HEK293 (cell line): ENCODE data around the gene TRUB1.

ENCODE experiments used
- CTCF ChIA-PET: fragments of 350-600 bp; formaldehyde crosslinking; extraction: SDS; loops from one replicate; lab custom pipeline; 2021; ENCODE audit warnings: antibody characterized with exemption; lab: Yijun Ruan, JAX
- POLR2A ChIA-PET: fragments of 300-600 bp; formaldehyde crosslinking; extraction: SDS; loops from one replicate; lab custom pipeline; 2020; ENCODE audit warnings: antibody characterized with exemption, inconsistent platforms; lab: Yijun Ruan, JAX
- H3K27ac ChIP-seq: fragments of 200-500 bp; sonication (Bioruptor generic); 2 replicates; pipeline ENCODE4 v1.5.1; 2014; ENCODE audit warnings: low read depth, low read length, control low read depth, inconsistent platforms; ENCODE audit errors: extremely low read depth
- H3K36me3 ChIP-seq, 2 experiments: fragments of 200-500 bp in 1 of 2; sonication (Bioruptor generic) in 1 of 2; 1 replicate in 1 of 2; 2 replicates in 1 of 2; pipeline ENCODE4 v1.5.1; 2014 to 2017; ENCODE audit warnings: inconsistent platforms in 2 of 2, low read length in 2 of 2; ENCODE audit not compliant: control insufficient read depth in 2 of 2, insufficient read depth in 1 of 2
- H3K4me1 ChIP-seq: fragments of 200-500 bp; sonication (Bioruptor generic); 2 replicates; pipeline ENCODE4 v1.5.1; 2014; ENCODE audit warnings: mild to moderate bottlenecking, low read length, inconsistent platforms; ENCODE audit not compliant: control insufficient read depth, insufficient read depth
- H3K4me3 ChIP-seq: 2 replicates; pipeline ENCODE4 v1.5.1; 2011; ENCODE audit warnings: low read depth, mild to moderate bottlenecking, control low read depth, low read length, moderate library complexity
- H3K9me3 ChIP-seq: fragments of 200-500 bp; sonication (Bioruptor generic); 2 replicates; pipeline ENCODE4 v1.5.1; 2014; ENCODE audit warnings: low read depth, low read length, inconsistent platforms; ENCODE audit not compliant: control insufficient read depth, insufficient read depth
- GLI4 ChIP-seq: fragments of 450-650 bp; formaldehyde crosslinking; IDR thresholded peaks from 2 replicates; pipeline ENCODE4 v1.5.1; 2016; ENCODE audit warnings: missing biosample characterization, missing genetic modification characterization
- IKZF3 ChIP-seq: fragments of 450-650 bp; IDR thresholded peaks from 2 replicates; pipeline ENCODE4 v1.5.0; 2018; ENCODE audit warnings: missing biosample characterization, mild to moderate bottlenecking, missing genetic modification characterization, moderate library complexity
- KLF1 ChIP-seq: fragments of 450-650 bp; formaldehyde crosslinking; IDR thresholded peaks from 2 replicates; pipeline ENCODE4 v1.5.1; 2016; ENCODE audit warnings: missing biosample characterization, missing genetic modification characterization
- MZF1 ChIP-seq: fragments of 450-650 bp; formaldehyde crosslinking; IDR thresholded peaks from 2 replicates; pipeline ENCODE4 v1.5.1; 2017; ENCODE audit warnings: missing biosample characterization, missing genetic modification characterization, borderline replicate concordance
- SCRT2 ChIP-seq: fragments of 450-650 bp; formaldehyde crosslinking; IDR thresholded peaks from 2 replicates; pipeline ENCODE4 v1.5.1; 2016; ENCODE audit warnings: missing biosample characterization, missing genetic modification characterization
- SETDB1 ChIP-seq: IDR thresholded peaks from one replicate; pipeline ENCODE4 v1.6.1; 2017; ENCODE audit warnings: mild to moderate bottlenecking, low read length, moderate library complexity, mixed read lengths; ENCODE audit not compliant: insufficient read length
- SP7 ChIP-seq: fragments of 450-650 bp; formaldehyde crosslinking; IDR thresholded peaks from 2 replicates; pipeline ENCODE4 v1.5.1; 2016; ENCODE audit warnings: missing biosample characterization, missing genetic modification characterization
- WT1 ChIP-seq: fragments of 450-650 bp; formaldehyde crosslinking; IDR thresholded peaks from 2 replicates; pipeline ENCODE4 v1.5.1; 2016; ENCODE audit warnings: missing biosample characterization, missing genetic modification characterization
- ZFP3 ChIP-seq: fragments of 450-650 bp; formaldehyde crosslinking; IDR thresholded peaks from 2 replicates; pipeline ENCODE4 v1.5.1; 2016; ENCODE audit warnings: low read depth, missing biosample characterization, missing genetic modification characterization
- ZNF121 ChIP-seq: fragments of 450-650 bp; formaldehyde crosslinking; IDR thresholded peaks from 2 replicates; pipeline ENCODE4 v1.5.1; 2016; ENCODE audit warnings: missing biosample characterization, missing genetic modification characterization
- ZNF155 ChIP-seq: fragments of 450-650 bp; formaldehyde crosslinking; IDR thresholded peaks from 2 replicates; pipeline ENCODE4 v1.5.1; 2016; ENCODE audit warnings: missing biosample characterization, missing genetic modification characterization
- ZNF16 ChIP-seq: fragments of 450-650 bp; formaldehyde crosslinking; IDR thresholded peaks from 2 replicates; pipeline ENCODE4 v1.5.1; 2016; ENCODE audit warnings: low read depth, missing biosample characterization, missing genetic modification characterization
- ZNF24 ChIP-seq: fragments of 450-650 bp; formaldehyde crosslinking; IDR thresholded peaks from 2 replicates; pipeline ENCODE4 v1.5.1; 2016; ENCODE audit warnings: missing biosample characterization, missing genetic modification characterization
- ZNF366 ChIP-seq: fragments of 450-650 bp; formaldehyde crosslinking; conservative IDR thresholded peaks from 2 replicates; pipeline ENCODE4 v1.5.1; 2016; ENCODE audit warnings: missing biosample characterization, missing genetic modification characterization
- ZNF404 ChIP-seq: fragments of 450-650 bp; formaldehyde crosslinking; IDR thresholded peaks from 2 replicates; pipeline ENCODE4 v1.5.1; 2017; ENCODE audit warnings: missing biosample characterization, missing genetic modification characterization
- ZNF426 ChIP-seq: fragments of 450-650 bp; formaldehyde crosslinking; IDR thresholded peaks from 2 replicates; pipeline ENCODE4 v1.5.1; 2017; ENCODE audit warnings: missing biosample characterization, missing genetic modification characterization, mild to moderate bottlenecking, inconsistent platforms, moderate library complexity
- ZNF561 ChIP-seq: fragments of 450-650 bp; IDR thresholded peaks from 2 replicates; pipeline ENCODE4 v1.5.1; 2018; ENCODE audit warnings: missing biosample characterization, missing genetic modification characterization, borderline replicate concordance
- ZNF623 ChIP-seq: fragments of 450-650 bp; formaldehyde crosslinking; IDR thresholded peaks from 2 replicates; pipeline ENCODE4 v1.5.1; 2016; ENCODE audit warnings: missing biosample characterization, missing genetic modification characterization
- ZNF658 ChIP-seq: fragments of 450-650 bp; formaldehyde crosslinking; IDR thresholded peaks from 2 replicates; pipeline ENCODE4; 2016; ENCODE audit warnings: missing biosample characterization, missing genetic modification characterization
- ZNF792 ChIP-seq: fragments of 450-650 bp; formaldehyde crosslinking; IDR thresholded peaks from 2 replicates; pipeline ENCODE4 v1.5.1; 2016; ENCODE audit warnings: missing biosample characterization, missing genetic modification characterization
- TF ChIP-seq, protein P1 (sequence below): fragments of 450-650 bp; formaldehyde crosslinking; IDR thresholded peaks from 2 replicates; pipeline ENCODE4 v1.5.1; 2016; ENCODE audit warnings: missing biosample characterization, missing genetic modification characterization
- TF ChIP-seq, protein P2 (sequence below): sonication (generic); formaldehyde crosslinking; IDR thresholded peaks from 2 replicates; pipeline ENCODE4 v1.8.1; 2022; ENCODE audit warnings: mild to moderate bottlenecking, moderate library complexity, missing genetic modification reagents
- TF ChIP-seq, protein P3 (sequence below): fragments of 450-650 bp; formaldehyde crosslinking; IDR thresholded peaks from 2 replicates; pipeline ENCODE4 v1.5.1; 2016; ENCODE audit warnings: missing biosample characterization, missing genetic modification characterization
- TF ChIP-seq, protein P4 (sequence below): fragments of 450-650 bp; formaldehyde crosslinking; IDR thresholded peaks from 2 replicates; pipeline ENCODE4 v1.5.1; 2017; ENCODE audit warnings: missing biosample characterization, missing genetic modification characterization

The TRUB1 gene

DNA sequence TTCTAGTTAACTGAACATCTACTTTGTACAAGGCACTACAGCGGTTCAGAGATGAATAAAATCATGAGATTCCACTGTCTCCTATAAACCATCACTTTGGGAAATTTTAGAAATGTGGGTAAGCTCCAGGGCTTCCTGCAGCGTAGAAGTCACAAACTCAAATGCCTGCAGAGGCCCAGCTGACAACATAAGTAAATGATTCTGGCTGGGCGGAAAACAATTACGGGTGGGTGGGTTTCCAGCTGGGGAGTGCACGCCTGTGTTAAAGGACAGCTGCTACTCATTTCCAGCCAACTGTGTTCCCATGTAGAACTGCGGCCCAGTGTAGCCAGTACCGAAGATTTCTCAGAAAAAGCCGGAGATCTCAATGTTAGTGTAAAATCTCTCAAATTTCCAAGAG is 85.7 kb downstream of the TRUB1 start:
- Histone ChIP-seq H3K4me1 (no peaks in the 10 kb centered on the region), H3K36me3 (no peaks in the 10 kb centered on the region), H3K4me3 (no peak overlapping the region), H3K9me3 (no peaks in the 10 kb centered on the region), H3K27ac (no peak overlapping the region)
- TF ChIP-seq SCRT2 (tag by site-specific recombination) (no peak), ZNF623 (tag by site-specific recombination) (no peak), SETDB1 (no peak), ZNF121 (tag by site-specific recombination) (no peak), KLF1 (tag by site-specific recombination) (no peak), MZF1 (tag by site-specific recombination) (no peak), ZNF792 (no peak), ZNF155 (tag by site-specific recombination) (no peak), GLI4 (tag by site-specific recombination) (no peak), IKZF3 (tag by site-specific recombination) (no peak), ZNF366 (no peak), ZNF24 (tag by site-specific recombination) (no peak), WT1 (no peak), ZNF561 (tag by site-specific recombination) (no peak)
- TF ChIP-seq, protein P1, sequence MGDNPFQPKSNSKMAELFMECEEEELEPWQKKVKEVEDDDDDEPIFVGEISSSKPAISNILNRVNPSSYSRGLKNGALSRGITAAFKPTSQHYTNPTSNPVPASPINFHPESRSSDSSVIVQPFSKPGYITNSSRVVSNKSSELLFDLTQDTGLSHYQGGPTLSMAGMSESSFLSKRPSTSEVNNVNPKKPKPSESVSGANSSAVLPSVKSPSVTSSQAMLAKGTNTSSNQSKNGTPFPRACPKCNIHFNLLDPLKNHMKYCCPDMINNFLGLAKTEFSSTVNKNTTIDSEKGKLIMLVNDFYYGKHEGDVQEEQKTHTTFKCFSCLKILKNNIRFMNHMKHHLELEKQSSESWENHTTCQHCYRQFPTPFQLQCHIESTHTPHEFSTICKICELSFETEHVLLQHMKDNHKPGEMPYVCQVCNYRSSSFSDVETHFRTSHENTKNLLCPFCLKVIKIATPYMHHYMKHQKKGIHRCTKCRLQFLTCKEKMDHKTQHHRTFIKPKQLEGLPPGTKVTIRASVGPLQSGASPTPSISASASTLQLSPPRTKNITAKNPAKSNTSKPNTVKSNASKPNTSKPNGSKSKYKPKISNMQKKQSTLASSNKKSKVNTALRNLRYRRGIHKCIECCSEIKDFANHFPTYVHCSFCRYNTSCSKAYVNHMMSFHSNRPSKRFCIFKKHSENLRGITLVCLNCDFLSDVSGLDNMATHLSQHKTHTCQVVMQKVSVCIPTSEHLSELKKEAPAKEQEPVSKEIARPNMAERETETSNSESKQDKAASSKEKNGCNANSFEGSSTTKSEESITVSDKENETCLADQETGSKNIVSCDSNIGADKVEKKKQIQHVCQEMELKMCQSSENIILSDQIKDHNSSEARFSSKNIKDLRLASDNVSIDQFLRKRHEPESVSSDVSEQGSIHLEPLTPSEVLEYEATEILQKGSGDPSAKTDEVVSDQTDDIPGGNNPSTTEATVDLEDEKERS, result no peak
- TF ChIP-seq, protein P2, sequence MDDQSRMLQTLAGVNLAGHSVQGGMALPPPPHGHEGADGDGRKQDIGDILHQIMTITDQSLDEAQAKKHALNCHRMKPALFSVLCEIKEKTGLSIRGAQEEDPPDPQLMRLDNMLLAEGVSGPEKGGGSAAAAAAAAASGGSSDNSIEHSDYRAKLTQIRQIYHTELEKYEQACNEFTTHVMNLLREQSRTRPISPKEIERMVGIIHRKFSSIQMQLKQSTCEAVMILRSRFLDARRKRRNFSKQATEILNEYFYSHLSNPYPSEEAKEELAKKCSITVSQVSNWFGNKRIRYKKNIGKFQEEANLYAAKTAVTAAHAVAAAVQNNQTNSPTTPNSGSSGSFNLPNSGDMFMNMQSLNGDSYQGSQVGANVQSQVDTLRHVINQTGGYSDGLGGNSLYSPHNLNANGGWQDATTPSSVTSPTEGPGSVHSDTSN, result no peak
- ChIA-PET CTCF (interaction anchor here (1.4 kb wide), 1 partner anchor 145 kb away, joined by 4 read pairs; no protein-coding TSS in a partner anchor), POLR2A (no interaction called here)

- POLR2A ChIA-PET, result no interaction called here
- TF ChIP-seq ZFP3 (tag by site-specific recombination) (no peak), SP7 (tag by site-specific recombination) (no peak), ZNF658 (tag by site-specific recombination) (no peak), ZNF426 (tag by site-specific recombination) (no peak), ZNF16 (tag by site-specific recombination) (no peak), ZNF404 (tag by site-specific recombination) (no peak)
- TF ChIP-seq, protein P3, sequence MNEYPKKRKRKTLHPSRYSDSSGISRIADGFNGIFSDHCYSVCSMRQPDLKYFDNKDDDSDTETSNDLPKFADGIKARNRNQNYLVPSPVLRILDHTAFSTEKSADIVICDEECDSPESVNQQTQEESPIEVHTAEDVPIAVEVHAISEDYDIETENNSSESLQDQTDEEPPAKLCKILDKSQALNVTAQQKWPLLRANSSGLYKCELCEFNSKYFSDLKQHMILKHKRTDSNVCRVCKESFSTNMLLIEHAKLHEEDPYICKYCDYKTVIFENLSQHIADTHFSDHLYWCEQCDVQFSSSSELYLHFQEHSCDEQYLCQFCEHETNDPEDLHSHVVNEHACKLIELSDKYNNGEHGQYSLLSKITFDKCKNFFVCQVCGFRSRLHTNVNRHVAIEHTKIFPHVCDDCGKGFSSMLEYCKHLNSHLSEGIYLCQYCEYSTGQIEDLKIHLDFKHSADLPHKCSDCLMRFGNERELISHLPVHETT (tag by site-specific recombination), result no peak
- TF ChIP-seq, protein P4, sequence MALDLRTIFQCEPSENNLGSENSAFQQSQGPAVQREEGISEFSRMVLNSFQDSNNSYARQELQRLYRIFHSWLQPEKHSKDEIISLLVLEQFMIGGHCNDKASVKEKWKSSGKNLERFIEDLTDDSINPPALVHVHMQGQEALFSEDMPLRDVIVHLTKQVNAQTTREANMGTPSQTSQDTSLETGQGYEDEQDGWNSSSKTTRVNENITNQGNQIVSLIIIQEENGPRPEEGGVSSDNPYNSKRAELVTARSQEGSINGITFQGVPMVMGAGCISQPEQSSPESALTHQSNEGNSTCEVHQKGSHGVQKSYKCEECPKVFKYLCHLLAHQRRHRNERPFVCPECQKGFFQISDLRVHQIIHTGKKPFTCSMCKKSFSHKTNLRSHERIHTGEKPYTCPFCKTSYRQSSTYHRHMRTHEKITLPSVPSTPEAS (tag by site-specific recombination), result no peak
- Histone ChIP-seq H3K4me3 (no peak overlapping the region), H3K36me3 (no peaks in the 10 kb centered on the region), H3K27ac (no peak overlapping the region), H3K4me1 (no peaks in the 10 kb centered on the region), H3K9me3 (no peaks in the 10 kb centered on the region)
- CTCF ChIA-PET, result interaction anchor here (0.6 kb wide), 3 partner anchors 11 to 391 kb away, joined by 3 read pairs; no protein-coding TSS in a partner anchor
These were observed 86.4 kb downstream of the TRUB1 start for GRCh38 chr10:115024371-115024770.
